ENCODE data around the gene LRCOL1. TPM values are rescaled to one million over a fixed set of nuclear protein-coding genes. Genes with fewer than 3 reads are reported as not detected.

The LRCOL1 gene
- total RNA-seq, 6 experiments from 2014 or later, result 0.61 to 13.1 (median 6.8) TPM

DNA sequence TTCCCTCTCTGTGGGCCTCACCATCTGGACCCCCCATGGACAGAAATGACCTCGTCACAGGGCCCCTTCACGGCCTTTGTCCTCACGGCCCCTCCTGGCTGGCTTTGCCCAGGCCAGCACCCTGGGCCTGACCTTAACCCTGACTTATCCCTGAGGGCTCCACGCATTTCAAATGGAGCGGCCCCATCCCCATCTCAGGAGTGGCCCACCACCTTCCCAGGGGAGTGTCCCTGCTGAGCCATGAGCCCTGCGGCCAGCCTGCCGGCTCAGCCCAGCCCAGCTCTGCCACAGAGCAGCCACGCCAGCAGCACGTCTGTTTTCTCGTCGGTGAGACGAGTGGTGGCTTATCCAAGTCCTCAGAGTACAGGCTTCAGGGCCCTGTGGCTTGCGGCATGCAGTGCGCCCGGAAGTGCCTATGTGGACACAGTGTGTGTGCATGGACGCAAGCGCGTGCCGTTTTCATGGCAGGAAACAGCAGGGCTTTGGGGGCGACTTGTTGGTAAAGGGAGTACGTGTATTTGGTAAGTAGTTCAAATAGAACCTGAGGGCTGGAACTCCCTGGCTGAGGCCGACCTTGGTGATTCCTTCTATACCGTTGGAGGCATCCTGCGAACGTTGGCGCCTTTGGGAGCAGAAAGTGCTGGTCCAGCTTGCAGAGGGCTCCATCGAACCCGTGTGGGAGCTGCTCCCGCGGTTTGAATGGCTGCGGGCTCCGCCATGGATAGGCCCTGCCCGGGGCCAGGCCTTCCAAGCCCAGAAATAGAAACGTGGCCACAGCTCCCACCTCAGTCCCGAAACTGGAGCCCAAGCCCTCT, 52.1 kb downstream of the LRCOL1 start:
- no peak for DNase-seq
- Histone ChIP-seq H3K4me1 (peaks cover 0 to 14% (median 3%) of the 10 kb centered on the region in 4 donors), H3K9me3 (no peaks in the 10 kb centered on the region), H3K27ac (no peak overlapping the region), H3K36me3 (no peaks in the 10 kb centered on the region), H3K27me3 (no peaks in the 10 kb centered on the region), H3K4me3 (no peak overlapping the region)
- TF ChIP-seq, protein P1, sequence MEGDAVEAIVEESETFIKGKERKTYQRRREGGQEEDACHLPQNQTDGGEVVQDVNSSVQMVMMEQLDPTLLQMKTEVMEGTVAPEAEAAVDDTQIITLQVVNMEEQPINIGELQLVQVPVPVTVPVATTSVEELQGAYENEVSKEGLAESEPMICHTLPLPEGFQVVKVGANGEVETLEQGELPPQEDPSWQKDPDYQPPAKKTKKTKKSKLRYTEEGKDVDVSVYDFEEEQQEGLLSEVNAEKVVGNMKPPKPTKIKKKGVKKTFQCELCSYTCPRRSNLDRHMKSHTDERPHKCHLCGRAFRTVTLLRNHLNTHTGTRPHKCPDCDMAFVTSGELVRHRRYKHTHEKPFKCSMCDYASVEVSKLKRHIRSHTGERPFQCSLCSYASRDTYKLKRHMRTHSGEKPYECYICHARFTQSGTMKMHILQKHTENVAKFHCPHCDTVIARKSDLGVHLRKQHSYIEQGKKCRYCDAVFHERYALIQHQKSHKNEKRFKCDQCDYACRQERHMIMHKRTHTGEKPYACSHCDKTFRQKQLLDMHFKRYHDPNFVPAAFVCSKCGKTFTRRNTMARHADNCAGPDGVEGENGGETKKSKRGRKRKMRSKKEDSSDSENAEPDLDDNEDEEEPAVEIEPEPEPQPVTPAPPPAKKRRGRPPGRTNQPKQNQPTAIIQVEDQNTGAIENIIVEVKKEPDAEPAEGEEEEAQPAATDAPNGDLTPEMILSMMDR (IDR thresholded peaks at IDR 0.05), result no peak
- no peak for TF ChIP-seq POLR2A (IDR thresholded peaks at IDR 0.05)
- 87% methylated on average over 10 of the region's 35 CpGs for WGBS (ENCODE audit: insufficient coverage, low coverage, low lambda C conversion rate, missing lambda C conversion rate)
- ATAC-seq, result no peak
- intact Hi-C loops (cut with DNase I), result no loop called here

GRCh38 chr12:132557291-132558015, 52.9 kb downstream of the LRCOL1 start:
- H3K36me3 ChIP-seq, result no peaks in the 10 kb centered on the region
- intact Hi-C loops (cut with DNase I), result no loop called here
- TF ChIP-seq POLR2A (IDR thresholded peaks at IDR 0.05), result no peak
- TF ChIP-seq, protein P1 (IDR thresholded peaks at IDR 0.05), result no peak
- no peaks in the 10 kb centered on the region for H3K27me3 ChIP-seq
- H3K27ac ChIP-seq, result no peak overlapping the region
- no peak for ATAC-seq
- no peaks in the 10 kb centered on the region for H3K9me3 ChIP-seq
- DNase-seq, result no peak
- 86% methylated on average over 10 of the region's 19 CpGs for WGBS (ENCODE audit: insufficient coverage, low coverage, low lambda C conversion rate, missing lambda C conversion rate)
- peaks cover 0 to 14% (median 3%) of the 10 kb centered on the region in 4 donors for H3K4me1 ChIP-seq
- no peak overlapping the region for H3K4me3 ChIP-seq

DNA sequence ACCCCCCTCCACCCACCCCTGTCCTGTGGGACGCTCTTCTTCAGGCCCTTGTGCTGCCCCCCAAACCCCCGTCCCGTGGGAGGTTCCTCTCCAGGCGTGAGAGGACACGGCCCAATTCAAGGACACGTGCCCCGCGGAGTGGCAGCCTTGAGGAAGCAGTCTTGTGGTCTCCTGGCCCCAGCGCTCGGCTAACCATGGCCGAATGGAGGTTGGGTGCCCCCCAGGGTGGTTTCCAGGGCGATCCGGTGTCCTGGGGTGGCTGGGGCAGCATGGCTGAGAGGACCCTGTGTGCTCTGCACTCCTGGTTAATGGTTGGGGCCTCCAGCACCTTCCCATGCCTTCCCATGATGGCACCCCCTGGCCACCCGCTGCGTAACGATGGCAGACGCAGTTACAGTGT, 53.6 kb downstream of the LRCOL1 start:
- TF ChIP-seq, protein P1 (IDR thresholded peaks at IDR 0.05), result no peak
- no peak for TF ChIP-seq POLR2A (IDR thresholded peaks at IDR 0.05)
- DNase-seq (no peak), ATAC-seq (no peak)
- no peaks in the 10 kb centered on the region for H3K36me3 ChIP-seq
- H3K27me3 ChIP-seq, result no peaks in the 10 kb centered on the region
- no CpG with 5 or more reads among the region's 17 CpGs for WGBS (ENCODE audit: insufficient coverage, low coverage, low lambda C conversion rate, missing lambda C conversion rate)
- intact Hi-C loops (cut with DNase I), result no loop called here
- peaks cover 0 to 14% (median 3%) of the 10 kb centered on the region in 4 donors for H3K4me1 ChIP-seq
- H3K9me3 ChIP-seq, result no peaks in the 10 kb centered on the region
- no peak overlapping the region for H3K4me3 ChIP-seq
- no peak overlapping the region for H3K27ac ChIP-seq

- no peak for DNase-seq
- TF ChIP-seq, protein P1 (IDR thresholded peaks at IDR 0.05), result no peak
- TF ChIP-seq POLR2A (IDR thresholded peaks at IDR 0.05), result no peak
- Histone ChIP-seq H3K36me3 (no peaks in the 10 kb centered on the region), H3K4me1 (peaks cover 0 to 14% (median 3%) of the 10 kb centered on the region in 4 donors), H3K4me3 (no peak overlapping the region), H3K27ac (no peak overlapping the region), H3K27me3 (no peaks in the 10 kb centered on the region), H3K9me3 (no peaks in the 10 kb centered on the region)
- intact Hi-C loops (cut with DNase I), result no loop called here
- 84% methylated on average over 8 of the region's 16 CpGs for WGBS (ENCODE audit: insufficient coverage, low coverage, low lambda C conversion rate, missing lambda C conversion rate)
- ATAC-seq, result no peak
Observed at GRCh38 chr12:132556216-132556615, 54.2 kb downstream of the LRCOL1 start.
